H9 (cell line): ENCODE data around the gene TRIM54. TPM values are rescaled to one million over a fixed set of nuclear protein-coding genes. Genes with fewer than 3 reads are reported as not detected.

Experiments used
- DNase-seq: peaks from one replicate; pipeline ENCODE4 v3.0.0-alpha.2; 2017
- H2AFZ ChIP-seq: one replicate; pipeline ENCODE4 v1.6.1; 2013; ENCODE audit warnings: mild to moderate bottlenecking, low read length, control low read depth, moderate library complexity
- H2AK5ac ChIP-seq: 2 replicates; pipeline ENCODE4 v1.6.1; 2013; ENCODE audit warnings: low read length, control low read depth, mixed read lengths; ENCODE audit not compliant: insufficient read length
- H2BK120ac ChIP-seq: one replicate; pipeline ENCODE4 v1.6.1; 2013; ENCODE audit warnings: low read depth, mild to moderate bottlenecking, low read length, control low read depth, inconsistent platforms; ENCODE audit not compliant: poor library complexity, severe bottlenecking
- H2BK12ac ChIP-seq: 2 replicates; pipeline ENCODE4 v1.6.1; 2013; ENCODE audit warnings: low read length, control low read depth, mixed read lengths, low read depth; ENCODE audit not compliant: insufficient read length
- H2BK15ac ChIP-seq: 2 replicates; pipeline ENCODE4 v1.6.1; 2013; ENCODE audit warnings: low read depth, low read length, control low read depth
- H2BK20ac ChIP-seq: one replicate; pipeline ENCODE4 v1.6.1; 2013; ENCODE audit warnings: low read depth, mild to moderate bottlenecking, low read length, control low read depth, inconsistent platforms; ENCODE audit not compliant: poor library complexity, severe bottlenecking
- H2BK5ac ChIP-seq: 2 replicates; pipeline ENCODE4 v1.6.1; 2013; ENCODE audit warnings: low read length, control low read depth, mixed read lengths; ENCODE audit not compliant: insufficient read length
- H3K14ac ChIP-seq: 2 replicates; pipeline ENCODE4 v1.6.1; 2013; ENCODE audit warnings: low read length, control low read depth; ENCODE audit not compliant: insufficient read depth
- H3K18ac ChIP-seq: 2 replicates; pipeline ENCODE4 v1.6.1; 2013; ENCODE audit warnings: low read depth, mild to moderate bottlenecking, mixed read lengths, low read length, control low read depth; ENCODE audit not compliant: insufficient read length
- H3K23ac ChIP-seq: 2 replicates; pipeline ENCODE4 v1.6.1; 2013; ENCODE audit warnings: low read length, control low read depth, mixed read lengths, low read depth; ENCODE audit not compliant: insufficient read length
- H3K23me2 ChIP-seq: 2 replicates; pipeline ENCODE4 v1.6.1; 2013; ENCODE audit warnings: low read depth, mild to moderate bottlenecking, mixed read lengths, low read length, control low read depth; ENCODE audit not compliant: insufficient read length, poor library complexity, severe bottlenecking
- H3K27ac ChIP-seq: 2 replicates; pipeline ENCODE4 v1.5.1; 2013; ENCODE audit warnings: low read length, control low read depth, mixed read lengths, low read depth; ENCODE audit not compliant: insufficient read length
- H3K27me3 ChIP-seq: 2 replicates; pipeline ENCODE4 v1.6.1; 2013; ENCODE audit warnings: low read length, control low read depth, inconsistent platforms; ENCODE audit not compliant: insufficient read depth
- H3K4ac ChIP-seq: 2 replicates; pipeline ENCODE4 v1.6.1; 2013; ENCODE audit warnings: low read depth, mild to moderate bottlenecking, control low read depth, inconsistent platforms, low read length, moderate library complexity
- H3K4me1 ChIP-seq: 2 replicates; pipeline ENCODE4 v1.6.1; 2013; ENCODE audit warnings: low read length, control low read depth, inconsistent platforms; ENCODE audit not compliant: insufficient read depth
- H3K4me2 ChIP-seq: 2 replicates; pipeline ENCODE4 v1.6.1; 2013; ENCODE audit warnings: low read length, control low read depth, mixed read lengths; ENCODE audit not compliant: insufficient read length, insufficient read depth
- H3K56ac ChIP-seq: 2 replicates; pipeline ENCODE4 v1.6.1; 2013; ENCODE audit warnings: low read depth, mild to moderate bottlenecking, mixed read lengths, low read length, control low read depth; ENCODE audit not compliant: insufficient read length
- H3K79me1 ChIP-seq: 2 replicates; pipeline ENCODE4 v1.6.1; 2013; ENCODE audit warnings: low read depth, mild to moderate bottlenecking, moderate library complexity, low read length, control low read depth, inconsistent platforms; ENCODE audit not compliant: insufficient read depth, poor library complexity, severe bottlenecking
- H3K79me2 ChIP-seq: 2 replicates; pipeline ENCODE4 v1.6.1; 2013; ENCODE audit warnings: low read length, control low read depth, inconsistent platforms; ENCODE audit not compliant: insufficient read depth
- H3K9ac ChIP-seq: 2 replicates; pipeline ENCODE4 v1.6.1; 2013; ENCODE audit warnings: low read length, control low read depth, mixed read lengths; ENCODE audit not compliant: insufficient read length; ENCODE audit errors: extremely low read depth
- H3K9me3 ChIP-seq: one replicate; pipeline ENCODE4 v1.6.1; 2013; ENCODE audit warnings: low read depth, low read length, inconsistent platforms; ENCODE audit not compliant: control insufficient read depth
- H3T11ph ChIP-seq: one replicate; pipeline ENCODE4 v1.6.1; 2013; ENCODE audit warnings: mild to moderate bottlenecking, low read length, control low read depth, inconsistent platforms
- H4K20me1 ChIP-seq: one replicate; pipeline ENCODE4 v1.6.1; 2013; ENCODE audit not compliant: control insufficient read depth, insufficient read length, insufficient read depth
- H4K5ac ChIP-seq: 2 replicates; pipeline ENCODE4 v1.6.1; 2013; ENCODE audit warnings: low read depth, mild to moderate bottlenecking, mixed read lengths, low read length, control low read depth; ENCODE audit not compliant: insufficient read length
- H4K8ac ChIP-seq: replicated peaks from 2 replicates; pipeline ENCODE4 v1.6.1; 2013; ENCODE audit warnings: low read length, control low read depth, mixed read lengths, low read depth; ENCODE audit not compliant: insufficient read length
- H4K91ac ChIP-seq: 2 replicates; pipeline ENCODE4 v1.6.1; 2013; ENCODE audit warnings: low read depth, mild to moderate bottlenecking, moderate library complexity, mixed read lengths, low read length, control low read depth; ENCODE audit not compliant: insufficient read length
- H3K27ac Mint-ChIP-seq, 3 experiments: 2 replicates in 2 of 3; 3 replicates in 1 of 3; pipeline ENCODE4 v1.8.0; 2020 to 2021; ENCODE audit warnings: mixed read lengths in 3 of 3, mild to moderate bottlenecking in 1 of 3, moderate library complexity in 1 of 3
- H3K27me3 Mint-ChIP-seq: 2 replicates; pipeline ENCODE4 v1.8.0; 2021; ENCODE audit warnings: low read depth, mild to moderate bottlenecking, moderate library complexity, mixed read lengths
- H3K36me3 Mint-ChIP-seq, 3 experiments: 2 replicates in 2 of 3; 3 replicates in 1 of 3; pipeline ENCODE4 v1.8.0; 2020 to 2021; ENCODE audit warnings: low read depth in 3 of 3, mixed read lengths in 3 of 3; ENCODE audit not compliant: insufficient read depth in 1 of 3
- H3K4me1 Mint-ChIP-seq, 2 experiments: 2 replicates each; pipeline ENCODE4 v1.8.0; 2020; ENCODE audit warnings: mixed read lengths in 2 of 2
- H3K4me3 Mint-ChIP-seq, 2 experiments: 2 replicates in 1 of 2; 3 replicates in 1 of 2; pipeline ENCODE4 v1.8.0; 2020 to 2021; ENCODE audit warnings: mild to moderate bottlenecking in 2 of 2, mixed read lengths in 2 of 2, moderate library complexity in 1 of 2
- H3K9me3 Mint-ChIP-seq, 2 experiments: 2 replicates in 1 of 2; 3 replicates in 1 of 2; pipeline ENCODE4 v1.8.0; 2020; ENCODE audit warnings: mild to moderate bottlenecking in 2 of 2, mixed read lengths in 2 of 2, moderate library complexity in 1 of 2
- CTCF ChIP-seq: fragments of 200-600 bp; sonication (generic); conservative IDR thresholded peaks from 3 replicates; pipeline ENCODE4 v1.8.0; 2021; ENCODE audit warnings: antibody characterized with exemption, mild to moderate bottlenecking
- WGBS: extraction: QIAGEN DNeasy Blood & Tissue Kit; methylation state at CpG from one replicate; pipeline ENCODE4 v1.1.7; 2013; ENCODE audit warnings: missing lambda C conversion rate, low lambda C conversion rate, mixed read lengths; ENCODE audit not compliant: insufficient read length; ENCODE audit errors: extremely low coverage; 5-methylcytosine and 5-hydroxymethylcytosine counted together
- total RNA-seq: library from RNA; stranded (reverse); gene quantifications from 2 replicates; pipeline ENCODE4 v1.2.1, GENCODE V29; 2021

The TRIM54 gene
- total RNA-seq, 1 experiment from 2014 or later: 5.0 TPM

DNA sequence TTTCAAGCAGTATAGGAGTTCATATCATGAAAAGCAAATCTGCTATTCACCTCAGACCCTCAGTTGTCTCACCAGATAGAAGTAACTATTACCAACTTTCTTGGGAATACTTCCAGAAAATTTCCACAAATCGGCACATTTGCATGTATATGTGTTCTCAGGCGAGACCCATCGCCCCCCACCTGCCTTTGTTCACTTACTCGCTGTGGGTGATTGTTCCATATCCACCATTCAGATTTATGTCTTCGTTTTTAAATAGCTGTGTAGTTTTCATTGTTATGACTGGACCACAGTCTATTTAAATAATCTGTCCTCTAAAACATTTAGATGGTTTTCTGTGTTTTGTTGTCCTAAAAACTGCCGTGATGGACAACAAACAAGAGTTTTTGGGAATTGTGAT, 3.3 kb downstream of the TRIM54 start:
- WGBS: no CpG with 5 or more reads among the region's 6 CpGs
- Histone ChIP-seq H4K5ac (no peak overlapping the region), H4K20me1 (no peaks in the 10 kb centered on the region), H3K4me2 (no peak overlapping the region), H3K4ac (no peak overlapping the region), H2BK5ac (no peak overlapping the region), H3K14ac (no peak overlapping the region), H2BK12ac (no peak overlapping the region), H3K23ac (no peak overlapping the region), H3K27ac (no peak overlapping the region), H3T11ph (no peak overlapping the region), H2AK5ac (no peak overlapping the region), H3K56ac (no peak overlapping the region), H3K27me3 (no peaks in the 10 kb centered on the region), H3K79me2 (no peaks in the 10 kb centered on the region), H2BK20ac (no peak overlapping the region), H4K91ac (no peak overlapping the region), H3K9me3 (no peaks in the 10 kb centered on the region), H2AFZ (no peak overlapping the region), H4K8ac (no peak overlapping the region), H2BK120ac (no peak overlapping the region), H3K18ac (no peak overlapping the region), H3K4me1 (peaks cover 13% of the 10 kb centered on the region; the same call in 1 of the 2 replicates), H2BK15ac (no peak overlapping the region), H3K79me1 (no peaks in the 10 kb centered on the region), H3K9ac (no peak overlapping the region), H3K23me2 (peaks cover 6% of the 10 kb centered on the region)
- no peak for DNase-seq
- H3K4me1 Mint-ChIP-seq: peaks cover 58 to 60% of the 10 kb centered on the region in 2 experiments
- H3K4me3 Mint-ChIP-seq: no peak overlapping the region
- no peak for TF ChIP-seq CTCF
- no peaks in the 10 kb centered on the region for H3K9me3 Mint-ChIP-seq
- H3K27ac Mint-ChIP-seq: no peak overlapping the region
- H3K27me3 Mint-ChIP-seq: peaks cover 23% of the 10 kb centered on the region
- H3K36me3 Mint-ChIP-seq: no peaks in the 10 kb centered on the region
